Keratinocyte (primary cell): ENCODE results near the gene RBM39. TPM values are rescaled to one million over a fixed set of nuclear protein-coding genes. Genes with fewer than 3 reads are reported as not detected.
A peak's percentile ranks its signal among the peaks of the same experiment; 100 is the strongest.

Experiments
- DNase-seq: peaks from one replicate; pipeline ENCODE4 v3.0.0-alpha.2; 2011; ENCODE audit warnings: low read depth, missing footprints, low spot score
- FAIRE-seq: peaks from 2 replicates; lab custom pipeline; 2011; peaks lifted over from hg19 to GRCh38; lab: Jason Lieb, UNC
- H2AFZ ChIP-seq: 2 replicates; pipeline ENCODE4 v1.6.0; 2012; ENCODE audit warnings: low read length, control low read depth, inconsistent platforms; ENCODE audit not compliant: control insufficient read depth
- H3K27ac ChIP-seq: 2 replicates; pipeline ENCODE4 v1.5.1; 2011; ENCODE audit warnings: low read length; ENCODE audit not compliant: control insufficient read depth, insufficient read depth
- H3K27me3 ChIP-seq: 3 replicates; pipeline ENCODE4 v1.6.0; 2011; ENCODE audit warnings: low read length; ENCODE audit not compliant: control insufficient read depth, insufficient read depth; ENCODE audit errors: extremely low read depth
- H3K36me3 ChIP-seq, 2 experiments: 2 replicates in 1 of 2; 3 replicates in 1 of 2; pipeline ENCODE4 v1.5.1; 2011; ENCODE audit warnings: low read length in 2 of 2, mild to moderate bottlenecking in 1 of 2; ENCODE audit not compliant: control insufficient read depth in 2 of 2, insufficient read depth in 2 of 2; ENCODE audit errors: extremely low read depth in 1 of 2
- H3K4me1 ChIP-seq: 3 replicates; pipeline ENCODE4 v1.5.1; 2011; ENCODE audit warnings: low read length; ENCODE audit not compliant: control insufficient read depth, insufficient read depth; ENCODE audit errors: extremely low read depth
- H3K4me2 ChIP-seq: 3 replicates; pipeline ENCODE4 v1.6.0; 2011; ENCODE audit warnings: low read depth, low read length; ENCODE audit not compliant: control insufficient read depth, insufficient read depth; ENCODE audit errors: extremely low read depth
- H3K4me3 ChIP-seq, 3 experiments: fragments of 200-600 bp in 1 of 3; sonication (generic) in 1 of 3; 2 replicates in 2 of 3; 3 replicates in 1 of 3; pipeline ENCODE4 v1.5.1; 2011 to 2016; ENCODE audit warnings: low read length in 3 of 3, mild to moderate bottlenecking in 3 of 3, control low read depth in 2 of 3, inconsistent platforms in 1 of 3, low read depth in 1 of 3, mixed read lengths in 1 of 3, mixed run types in 1 of 3, moderate library complexity in 1 of 3; ENCODE audit not compliant: control insufficient read depth in 2 of 3, insufficient read depth in 2 of 3; ENCODE audit errors: extremely low read depth in 1 of 3
- H3K79me2 ChIP-seq: 2 replicates; pipeline ENCODE4 v1.6.0; 2012; ENCODE audit warnings: low read length; ENCODE audit not compliant: control insufficient read depth, insufficient read depth
- H3K9ac ChIP-seq: 3 replicates; pipeline ENCODE4 v1.6.0; 2011; ENCODE audit warnings: low read length; ENCODE audit not compliant: control insufficient read depth, insufficient read depth; ENCODE audit errors: extremely low read depth
- H3K9me1 ChIP-seq: 3 replicates; pipeline ENCODE4 v1.6.0; 2011; ENCODE audit warnings: low read length; ENCODE audit not compliant: control insufficient read depth, insufficient read depth; ENCODE audit errors: extremely low read depth
- H3K9me3 ChIP-seq: 2 replicates; pipeline ENCODE4 v1.5.1; 2012; ENCODE audit warnings: low read depth, low read length; ENCODE audit not compliant: control insufficient read depth
- H4K20me1 ChIP-seq: 3 replicates; pipeline ENCODE4 v1.6.0; 2011; ENCODE audit warnings: low read length; ENCODE audit not compliant: control insufficient read depth, insufficient read depth; ENCODE audit errors: extremely low read depth
- CTCF ChIP-seq, 3 experiments: IDR thresholded peaks in 1 of 3; conservative IDR thresholded peaks in 1 of 3; optimal IDR thresholded peaks in 1 of 3; 2 replicates in 2 of 3; 3 replicates in 1 of 3; pipeline versions ENCODE3 to v1.5.1; 2011; ENCODE audit warnings: low read length in 3 of 3, mild to moderate bottlenecking in 3 of 3, moderate library complexity in 2 of 3, control low read depth in 1 of 3, inconsistent platforms in 1 of 3; ENCODE audit not compliant: insufficient read depth in 2 of 3; ENCODE audit errors: extremely low read depth in 1 of 3
- EZH2 ChIP-seq: IDR thresholded peaks from one replicate; pipeline ENCODE4 v1.6.1; 2012; ENCODE audit warnings: inconsistent platforms, mild to moderate bottlenecking, low read length, moderate library complexity
- dilution Hi-C: fragments of 300-500 bp; cut with MboI; formaldehyde crosslinking; loops from one replicate; pipeline ENCODE4 v1.7.0; 2020; ENCODE audit warnings: low sequenced_read_pairs; ENCODE audit not compliant: extremely low pct_ligation_motif_present
- polyA plus RNA-seq, 5 experiments: library from polyadenylated mRNA; depleted of rRNA in 3 of 5; stranded (reverse) in 3 of 5; stranded (forward) in 1 of 5; unstranded in 1 of 5; fragments of >200 nt; gene quantifications; 1 replicate in 1 of 5; 2 replicates in 3 of 5; 3 replicates in 1 of 5; pipeline versions ENCODE4 v1.2.1 to v1.2.3, GENCODE V29; 2011 to 2012; ENCODE audit warnings: missing spikeins in 2 of 5, low read depth in 1 of 5, low replicate concordance in 1 of 5

Gene RBM39
- polyA plus RNA-seq, 1 donor (not counting 4 experiments of a cell fraction or from before 2014, with no cell fraction given), result 146 TPM

- H4K20me1 ChIP-seq, result peaks cover 30% of the 10 kb centered on the region
- DNase-seq (no peak), FAIRE-seq (no peak)
- no peaks in the 10 kb centered on the region for H3K27me3 ChIP-seq
- dilution Hi-C loops, result no loop called here
- peak overlapping the region; percentile 54 for H3K27ac ChIP-seq
- H3K36me3 ChIP-seq, result no peaks in the 10 kb centered on the region
- peak overlapping the region; percentile 77 to 89 (median 77) for H3K4me3 ChIP-seq
- peak overlapping the region; percentile 39 for H3K9ac ChIP-seq
- H3K79me2 ChIP-seq, result peaks cover 77% of the 10 kb centered on the region
- H3K9me3 ChIP-seq, result no peaks in the 10 kb centered on the region
- peak overlapping the region; percentile 99 for H3K4me2 ChIP-seq
- H3K9me1 ChIP-seq, result no peaks in the 10 kb centered on the region
- H2AFZ ChIP-seq, result no peak overlapping the region
- H3K4me1 ChIP-seq, result peaks cover 36% of the 10 kb centered on the region
- TF ChIP-seq CTCF (optimal IDR thresholded peaks at IDR 0.05 in 1 of 3, IDR thresholded peaks at IDR 0.05 in 1 of 3, conservative IDR thresholded peaks at IDR 0.05 in 1 of 3; ENCODE audit: extremely low read depth in 1 of 3, insufficient read depth in 2 of 3, low read length in 3 of 3) (no peak), EZH2 (no peak)
These were observed 80.2 kb downstream of the RBM39 start for GRCh38 chr20:35661908-35662307.

- Histone ChIP-seq H3K4me2 (peak overlapping the region; percentile 99), H2AFZ (no peak overlapping the region), H3K4me1 (peaks cover 36% of the 10 kb centered on the region), H3K9me1 (no peaks in the 10 kb centered on the region), H3K4me3 (peak overlapping the region; percentile 6 to 89 (median 77)), H3K9ac (no peak overlapping the region), H3K36me3 (no peaks in the 10 kb centered on the region), H3K9me3 (no peaks in the 10 kb centered on the region), H3K27me3 (no peaks in the 10 kb centered on the region), H4K20me1 (peaks cover 34% of the 10 kb centered on the region), H3K27ac (peak overlapping the region; percentile 54), H3K79me2 (peaks cover 86% of the 10 kb centered on the region)
- TF ChIP-seq EZH2, result no peak
- TF ChIP-seq CTCF (optimal IDR thresholded peaks at IDR 0.05 in 1 of 3, IDR thresholded peaks at IDR 0.05 in 1 of 3, conservative IDR thresholded peaks at IDR 0.05 in 1 of 3; ENCODE audit: extremely low read depth in 1 of 3, insufficient read depth in 2 of 3, low read length in 3 of 3), result no peak
- dilution Hi-C loops, result no loop called here
- FAIRE-seq (peak; percentile 39), DNase-seq (no peak)
These were observed 81.0 kb downstream of the RBM39 start for GRCh38 chr20:35661053-35661452.
